GM12878 (cell line): ENCODE measurements around the gene TEKT2. TPM values are rescaled to one million over a fixed set of nuclear protein-coding genes. Genes with fewer than 3 reads are reported as not detected.

Experiments
- ATAC-seq: fragments of 200-7000 bp; cut with Tn5 transposase; 3 replicates; pipeline ENCODE4 v1.9.1; 2020; ENCODE audit warnings: mild to moderate bottlenecking, moderate library complexity
- BruUV-seq: library from RNA; stranded (reverse); fragments of 400-500 nt; replicated peaks from 2 replicates; lab custom pipeline; 2021; lab: Mats Ljungman, UMichigan
- CTCF ChIA-PET: fragments of 300-600 bp; sonication (Branson Sonifier 250); formaldehyde crosslinking; extraction: SDS; loops from one replicate; lab custom pipeline; 2021; ENCODE audit warnings: inconsistent platforms; lab: Yijun Ruan, JAX
- POLR2A ChIA-PET: fragments of 350-600 bp; formaldehyde crosslinking; extraction: SDS; loops from one replicate; lab custom pipeline; 2021; ENCODE audit warnings: inconsistent platforms; lab: Charles Lee
- RAD21 ChIA-PET: fragments of 300-600 bp; sonication (Branson Sonifier 250); formaldehyde crosslinking; loops from one replicate; lab custom pipeline; 2023; ENCODE audit warnings: antibody characterized with exemption; ENCODE audit not compliant: unreplicated experiment; lab: Charles Lee
- SMC1A ChIA-PET: fragments of 300-600 bp; sonication (Branson Sonifier 250); formaldehyde crosslinking; loops from one replicate; lab custom pipeline; 2023; ENCODE audit not compliant: unreplicated experiment, uncharacterized antibody; lab: Charles Lee
- DNase-seq: peaks from one replicate; pipeline ENCODE4 v3.0.0-alpha.2; 2011; ENCODE audit warnings: low read depth, low spot score
- FAIRE-seq: peaks from 3 replicates; lab custom pipeline; 2011; peaks lifted over from hg19 to GRCh38; lab: Jason Lieb, UNC
- H2AFZ ChIP-seq: 2 replicates; pipeline ENCODE4 v1.6.0; 2011; ENCODE audit warnings: low read depth, low read length, control low read depth; ENCODE audit not compliant: control insufficient read depth
- H3K27ac ChIP-seq: 2 replicates; pipeline ENCODE4 v1.5.1; 2011; ENCODE audit warnings: control low read depth; ENCODE audit not compliant: control insufficient read depth, insufficient read depth
- H3K27me3 ChIP-seq, 2 experiments: replicated peaks in 1 of 2; 2 replicates each; pipeline versions ENCODE4 v1.6.0 to v1.6.1; 2011; ENCODE audit warnings: low read length in 1 of 2; ENCODE audit not compliant: control insufficient read depth in 2 of 2, insufficient read depth in 2 of 2
- H3K36me3 ChIP-seq, 2 experiments: 2 replicates each; pipeline ENCODE4 v1.5.1; 2011; ENCODE audit warnings: low read length in 1 of 2; ENCODE audit not compliant: control insufficient read depth in 2 of 2, insufficient read depth in 2 of 2
- H3K4me1 ChIP-seq: 2 replicates; pipeline ENCODE4 v1.6.1; 2011; ENCODE audit warnings: mild to moderate bottlenecking, low read length, moderate library complexity, mixed read lengths; ENCODE audit not compliant: control insufficient read depth, insufficient read depth
- H3K4me2 ChIP-seq: 2 replicates; pipeline ENCODE4 v1.6.0; 2011; ENCODE audit warnings: control low read depth; ENCODE audit not compliant: control insufficient read depth, insufficient read depth
- H3K4me3 ChIP-seq: fragments of 200-600 bp; sonication (generic); 2 replicates; pipeline ENCODE4 v1.5.1; 2016
- H3K79me2 ChIP-seq: 2 replicates; pipeline ENCODE4 v1.6.0; 2011; ENCODE audit warnings: low read length; ENCODE audit not compliant: control insufficient read depth, insufficient read depth
- H3K9ac ChIP-seq: 2 replicates; pipeline ENCODE4 v1.8.0; 2011; ENCODE audit warnings: low read length, control low read depth, mixed read lengths; ENCODE audit not compliant: control insufficient read depth, insufficient read depth
- H3K9me3 ChIP-seq: replicated peaks from 3 replicates; pipeline ENCODE4 v1.5.1; 2011; ENCODE audit warnings: mild to moderate bottlenecking, low read length; ENCODE audit not compliant: control insufficient read depth, insufficient read depth
- H4K20me1 ChIP-seq: 2 replicates; pipeline ENCODE4 v1.6.0; 2011; ENCODE audit not compliant: control insufficient read depth, insufficient read depth
- EGR1 ChIP-seq, 2 experiments: IDR thresholded peaks; 1 replicate in 1 of 2; 2 replicates in 1 of 2; pipeline ENCODE4 v1.6.1; 2011 to 2012; ENCODE audit warnings: low read depth in 2 of 2, low read length in 2 of 2, borderline replicate concordance in 1 of 2, mild to moderate bottlenecking in 1 of 2, moderate library complexity in 1 of 2
- FOS ChIP-seq: IDR thresholded peaks from 3 replicates; pipeline ENCODE4 v1.6.1; 2011; ENCODE audit warnings: borderline replicate concordance; ENCODE audit not compliant: insufficient read length; ENCODE audit errors: extremely low read depth
- HCFC1 ChIP-seq: fragments of 150-350 bp; IDR thresholded peaks from 2 replicates; pipeline ENCODE4 v1.6.1; 2014; ENCODE audit warnings: low read length
- IRF4 ChIP-seq: IDR thresholded peaks from 2 replicates; pipeline ENCODE4 v1.6.1; 2011; ENCODE audit warnings: low read depth, low read length
- KDM1A ChIP-seq: fragments of 200-600 bp; sonication (generic); IDR thresholded peaks from 2 replicates; pipeline ENCODE4 v1.6.1; 2016; ENCODE audit warnings: borderline replicate concordance
- NFYA ChIP-seq: IDR thresholded peaks from 2 replicates; pipeline ENCODE4 v1.6.1; 2011; ENCODE audit warnings: low read depth, mild to moderate bottlenecking, low read length, improper control_type of control experiment, borderline replicate concordance
- PAX8 ChIP-seq: fragments of 450-650 bp; IDR thresholded peaks from 2 replicates; pipeline ENCODE4 v1.6.1; 2017; ENCODE audit warnings: mild to moderate bottlenecking, moderate library complexity
- RUNX3 ChIP-seq: IDR thresholded peaks from 2 replicates; pipeline ENCODE4 v1.6.1; 2012; ENCODE audit warnings: low read length, inconsistent platforms
- SMC3 ChIP-seq: IDR thresholded peaks from 2 replicates; pipeline ENCODE4 v1.6.1; 2011; ENCODE audit warnings: low read length, improper control_type of control experiment, borderline replicate concordance
- STAT1 ChIP-seq: fragments of 450-650 bp; conservative IDR thresholded peaks from 2 replicates; pipeline ENCODE4 v1.6.1; 2014; ENCODE audit warnings: antibody characterized with exemption, mild to moderate bottlenecking
- YY1 ChIP-seq: IDR thresholded peaks from 2 replicates; pipeline ENCODE4 v1.6.1; 2011; ENCODE audit warnings: low read depth, mild to moderate bottlenecking, low read length
- ZNF207 ChIP-seq: fragments of 450-650 bp; IDR thresholded peaks from 2 replicates; pipeline ENCODE4 v1.6.1; 2014; ENCODE audit warnings: antibody characterized with exemption, mild to moderate bottlenecking, borderline replicate concordance
- WGBS: methylation state at CpG from one replicate; pipeline ENCODE4 v1.1.6; 2016; ENCODE audit warnings: low lambda C conversion rate; ENCODE audit not compliant: insufficient replicate concordance, insufficient coverage; ENCODE audit errors: missing lambda C conversion rate; 5-methylcytosine and 5-hydroxymethylcytosine counted together
- in situ Hi-C: fragments of 300-500 bp; cut with MboI; formaldehyde crosslinking; loops from 9 replicates; pipeline ENCODE4 v1.14.3; 2018; ENCODE audit warnings: mixed read lengths
- intact Hi-C: fragments of 100-400 bp; cut with micrococcal nuclease; formaldehyde crosslinking; loops from one replicate; pipeline ENCODE4 v1.14.2; 2022; ENCODE audit not compliant: unreplicated experiment
- polyA plus RNA-seq, 11 experiments: library from polyadenylated mRNA; depleted of rRNA in 4 of 11; unstranded in 6 of 11; stranded (reverse) in 5 of 11; fragments of >200 nt; fragmentation: Nextera tagmentation in 4 of 11; fragmentation: Illumina TruSeq in 1 of 11; extraction: Ambion mirVana in 4 of 11; extraction: Trizol in 1 of 11; gene quantifications; 1 replicate in 1 of 11; 2 replicates in 10 of 11; pipeline versions ENCODE4 v1.2.1 to v1.2.3, GENCODE V29; 2011 to 2016; ENCODE audit warnings: inconsistent platforms in 2 of 11, missing spikeins in 2 of 11, low read depth in 1 of 11
- total RNA-seq, 4 experiments: library from RNA; depleted of rRNA in 3 of 4; stranded (reverse); fragments of >200 nt in 3 of 4; fragmentation: Illumina TruSeq in 1 of 4; extraction: Trizol in 1 of 4; gene quantifications; 2 replicates each; pipeline versions ENCODE4 v1.2.1 to v1.2.3, GENCODE V29; 2013 to 2021
- TF ChIP-seq, protein P1 (sequence below): IDR thresholded peaks from 2 replicates; pipeline ENCODE4 v1.6.1; 2012; ENCODE audit warnings: low read depth, low read length, improper control_type of control experiment

TEKT2 gene
- total and polyA plus RNA-seq, 10 of the 15 experiments (the other 5 are each of a cell fraction or from before 2014, with no cell fraction given), result 0.07 to 0.13 TPM; not detected in 8

DNA sequence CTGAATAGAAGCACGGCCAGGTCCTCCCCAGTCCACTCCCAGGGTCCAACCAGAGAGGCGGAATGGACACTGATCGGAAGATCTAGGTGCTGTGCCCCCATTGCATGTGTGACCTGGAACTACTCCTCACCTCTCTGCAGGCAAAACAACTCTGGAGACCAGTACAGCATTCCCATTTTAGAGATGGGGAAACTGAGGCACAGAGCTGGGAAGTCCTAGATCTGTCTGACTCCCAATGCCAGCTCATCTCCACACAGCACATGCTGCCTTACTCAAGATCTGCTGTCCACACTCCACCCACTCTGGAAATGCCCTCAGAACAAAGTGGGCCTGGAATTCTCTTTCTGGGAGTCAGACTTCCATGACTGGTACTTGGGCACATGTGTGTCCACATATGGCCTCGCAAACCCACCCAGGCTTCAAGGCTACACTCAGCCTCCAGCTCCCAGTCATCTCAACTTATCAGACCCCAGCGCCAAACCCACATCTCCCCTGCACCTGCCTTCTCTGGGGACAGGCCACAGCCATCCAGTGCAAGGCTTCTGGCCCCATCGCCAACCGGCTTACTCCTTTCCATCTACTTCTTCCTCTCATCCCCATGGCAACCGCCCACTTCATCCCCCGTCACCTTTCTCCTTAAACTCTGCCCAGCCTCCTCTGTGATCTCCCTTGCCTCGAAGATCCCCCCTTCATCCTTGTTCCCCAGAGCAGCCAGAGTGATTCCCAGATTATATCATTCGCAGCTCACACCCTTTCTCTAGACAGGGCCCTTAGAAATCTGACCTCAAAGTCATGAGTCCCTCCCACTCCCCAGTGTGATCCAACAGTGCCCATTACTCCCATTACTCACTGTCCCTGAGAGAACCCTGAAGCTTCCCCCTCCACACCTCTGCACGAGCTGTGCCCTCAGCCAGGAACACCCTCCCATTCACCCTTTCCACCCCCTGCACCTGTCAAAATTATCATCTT, 38.5 kb downstream of the TEKT2 start:
- Histone ChIP-seq H3K9me3 (no peaks in the 10 kb centered on the region), H3K4me2 (no peak overlapping the region; the same call in 1 of the 2 replicates), H3K79me2 (no peaks in the 10 kb centered on the region), H2AFZ (no peak overlapping the region), H3K9ac (no peak overlapping the region), H3K36me3 (no peaks in the 10 kb centered on the region), H4K20me1 (no peaks in the 10 kb centered on the region; the same call in 1 of the 2 replicates), H3K27me3 (peaks cover 4 to 11% of the 10 kb centered on the region in 2 experiments; a peak in 3 of 4 replicates), H3K4me3 (no peak overlapping the region), H3K27ac (no peak overlapping the region), H3K4me1 (peaks cover 11% of the 10 kb centered on the region)
- ChIA-PET POLR2A (no interaction called here), CTCF (interaction anchor here (1.1 kb wide), 1 partner anchor 13 kb away, joined by 5 read pairs; no protein-coding TSS in a partner anchor), RAD21 (no interaction called here), SMC1A (no interaction called here)
- no peak for TF ChIP-seq NFYA
- TF ChIP-seq PAX8, result no peak
- TF ChIP-seq HCFC1, result no peak
- TF ChIP-seq YY1, result no peak
- TF ChIP-seq FOS, result no peak
- no peak for TF ChIP-seq SMC3
- no peak for TF ChIP-seq KDM1A
- TF ChIP-seq RUNX3, result no peak
- no peak for TF ChIP-seq ZNF207
- no peak for TF ChIP-seq STAT1
- TF ChIP-seq, protein P1, sequence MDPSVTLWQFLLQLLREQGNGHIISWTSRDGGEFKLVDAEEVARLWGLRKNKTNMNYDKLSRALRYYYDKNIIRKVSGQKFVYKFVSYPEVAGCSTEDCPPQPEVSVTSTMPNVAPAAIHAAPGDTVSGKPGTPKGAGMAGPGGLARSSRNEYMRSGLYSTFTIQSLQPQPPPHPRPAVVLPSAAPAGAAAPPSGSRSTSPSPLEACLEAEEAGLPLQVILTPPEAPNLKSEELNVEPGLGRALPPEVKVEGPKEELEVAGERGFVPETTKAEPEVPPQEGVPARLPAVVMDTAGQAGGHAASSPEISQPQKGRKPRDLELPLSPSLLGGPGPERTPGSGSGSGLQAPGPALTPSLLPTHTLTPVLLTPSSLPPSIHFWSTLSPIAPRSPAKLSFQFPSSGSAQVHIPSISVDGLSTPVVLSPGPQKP, result no peak
- TF ChIP-seq EGR1 (IDR thresholded peaks at IDR 0.05; ENCODE audit: borderline replicate concordance in 1 of 2, low read depth in 2 of 2, low read length in 2 of 2), result no peak
- no peak for TF ChIP-seq IRF4
- in situ Hi-C loops, result no loop called here
- FAIRE-seq (no peak), DNase-seq (no peak), ATAC-seq (no peak)
- BruUV-seq, result no TSS peak
- WGBS, result 90% methylated on average over 12 of the region's 12 CpGs
- intact Hi-C loops, result no loop called here
